Upper lobe of right lung (tissue), 1 donor: ENCODE measurements around the gene GPR87. TPM values are rescaled to one million over a fixed set of nuclear protein-coding genes. Genes with fewer than 3 reads are reported as not detected.

ENCODE experiments used
- ATAC-seq: fragments of 200-7000 bp; cut with Tn5 transposase; one replicate; pipeline ENCODE4 v1.9.1; 2020; ENCODE audit warnings: mild to moderate bottlenecking, moderate library complexity
- DNase-seq: peaks from one replicate; pipeline ENCODE4 v3.0.0-alpha.2; 2020
- H3K27ac ChIP-seq: fragments of 200-600 bp; one replicate; pipeline ENCODE4 v1.8.0; 2022
- H3K27me3 ChIP-seq: fragments of 200-600 bp; one replicate; pipeline ENCODE4 v1.8.0; 2022; ENCODE audit warnings: mild to moderate bottlenecking
- H3K36me3 ChIP-seq: fragments of 200-600 bp; one replicate; pipeline ENCODE4 v1.8.0; 2022
- H3K4me1 ChIP-seq: fragments of 200-600 bp; one replicate; pipeline ENCODE4 v1.8.0; 2022
- H3K4me3 ChIP-seq: fragments of 200-600 bp; one replicate; pipeline ENCODE4 v1.8.0; 2022; ENCODE audit warnings: mild to moderate bottlenecking
- H3K9me3 ChIP-seq: fragments of 200-600 bp; one replicate; pipeline ENCODE4 v1.8.0; 2022
- CTCF ChIP-seq: fragments of 200-600 bp; IDR thresholded peaks from one replicate; pipeline ENCODE4 v1.8.0; 2022; ENCODE audit warnings: antibody characterized with exemption
- intact Hi-C: fragments of 100-400 bp; cut with DNase I; formaldehyde crosslinking; loops from one replicate; pipeline ENCODE4 v1.11.0; 2022
- total RNA-seq: library from RNA; stranded (reverse); fragmentation: NEBNext Ultra II Directional; extraction: Animal tissue kit (Norgen Biotek cat#: 25700); gene quantifications from one replicate; pipeline ENCODE4 v1.2.1, GENCODE V29; 2021
- donor health status: DM: no; HTN: yes; CAD: no; lungs with severe emphysema.

Gene GPR87
- total RNA-seq, 1 donor from 2014 or later = 0.67 TPM

GRCh38 chr3:151265166-151265565 is 51.5 kb downstream of the GPR87 start:
- H3K9me3 ChIP-seq = no peaks in the 10 kb centered on the region
- intact Hi-C loops = no loop called here
- no peak for DNase-seq
- no peaks in the 10 kb centered on the region for H3K36me3 ChIP-seq
- no peaks in the 10 kb centered on the region for H3K27me3 ChIP-seq
- H3K27ac ChIP-seq = peak overlapping the region; percentile 55
- H3K4me3 ChIP-seq = no peak overlapping the region
- ATAC-seq = no peak
- TF ChIP-seq CTCF = no peak
- H3K4me1 ChIP-seq = no peaks in the 10 kb centered on the region

GRCh38 chr3:151264605-151265004 is 52.0 kb downstream of the GPR87 start:
- intact Hi-C loops = no loop called here
- Histone ChIP-seq H3K9me3 (no peaks in the 10 kb centered on the region), H3K4me3 (no peak overlapping the region), H3K27me3 (no peaks in the 10 kb centered on the region), H3K4me1 (no peaks in the 10 kb centered on the region), H3K27ac (no peak overlapping the region), H3K36me3 (no peaks in the 10 kb centered on the region)
- DNase-seq = no peak
- TF ChIP-seq CTCF = no peak
- no peak for ATAC-seq

- no peak for ATAC-seq
- no peak overlapping the region for H3K4me3 ChIP-seq
- H3K9me3 ChIP-seq = no peaks in the 10 kb centered on the region
- TF ChIP-seq CTCF = no peak
- H3K4me1 ChIP-seq = no peaks in the 10 kb centered on the region
- intact Hi-C loops = no loop called here
- no peaks in the 10 kb centered on the region for H3K36me3 ChIP-seq
- H3K27me3 ChIP-seq = no peaks in the 10 kb centered on the region
- H3K27ac ChIP-seq = no peak overlapping the region
- DNase-seq = no peak
Observed at GRCh38 chr3:151262871-151263525, 53.6 kb downstream of the GPR87 start.

- DNase-seq (no peak), ATAC-seq (no peak)
- H3K9me3 ChIP-seq = no peaks in the 10 kb centered on the region
- no peaks in the 10 kb centered on the region for H3K36me3 ChIP-seq
- H3K4me3 ChIP-seq = no peak overlapping the region
- intact Hi-C loops = no loop called here
- no peak for TF ChIP-seq CTCF
- H3K4me1 ChIP-seq = no peaks in the 10 kb centered on the region
- no peaks in the 10 kb centered on the region for H3K27me3 ChIP-seq
- no peak overlapping the region for H3K27ac ChIP-seq
Observed at GRCh38 chr3:151259664-151260063, 57.0 kb downstream of the GPR87 start.

- Histone ChIP-seq H3K4me1 (no peaks in the 10 kb centered on the region), H3K36me3 (no peaks in the 10 kb centered on the region), H3K27me3 (no peaks in the 10 kb centered on the region), H3K27ac (no peak overlapping the region), H3K9me3 (no peaks in the 10 kb centered on the region), H3K4me3 (no peak overlapping the region)
- ATAC-seq (no peak), DNase-seq (no peak)
- intact Hi-C loops = no loop called here
- no peak for TF ChIP-seq CTCF
Observed at GRCh38 chr3:151256749-151257148, 59.9 kb downstream of the GPR87 start.
